Measurements from ENCODE around the gene HEPN1.

The HEPN1 gene

DNA sequence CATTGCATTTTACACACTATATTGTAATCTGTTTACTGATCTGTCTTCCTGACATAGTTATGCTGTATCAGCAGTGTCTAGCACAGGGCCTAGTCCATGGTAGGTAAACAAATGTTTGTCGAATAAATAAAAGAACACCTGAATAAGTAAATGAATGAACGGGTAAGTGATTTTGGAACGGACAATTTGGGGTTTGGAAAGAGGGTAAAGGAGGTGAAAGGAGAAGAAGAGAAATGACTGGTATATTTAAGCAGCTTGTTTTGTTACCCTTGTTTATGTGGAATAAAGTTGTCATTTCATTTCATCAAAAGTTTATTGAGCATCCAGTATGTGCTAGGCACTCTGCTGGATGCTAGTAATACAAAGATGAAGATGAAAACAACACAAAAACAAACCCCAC, at the start of gene HEPN1:
TSS of gene HEPN1 (plus strand) at position 301 of the 400 bp plus-strand sequence.
- TF ChIP-seq GATA2 (IDR thresholded peaks at IDR 0.05; ENCODE audit: low read depth, low read length) (no peak), GATA3 (IDR thresholded peaks at IDR 0.05; ENCODE audit: low read depth, low read length) (no peak)

DNA sequence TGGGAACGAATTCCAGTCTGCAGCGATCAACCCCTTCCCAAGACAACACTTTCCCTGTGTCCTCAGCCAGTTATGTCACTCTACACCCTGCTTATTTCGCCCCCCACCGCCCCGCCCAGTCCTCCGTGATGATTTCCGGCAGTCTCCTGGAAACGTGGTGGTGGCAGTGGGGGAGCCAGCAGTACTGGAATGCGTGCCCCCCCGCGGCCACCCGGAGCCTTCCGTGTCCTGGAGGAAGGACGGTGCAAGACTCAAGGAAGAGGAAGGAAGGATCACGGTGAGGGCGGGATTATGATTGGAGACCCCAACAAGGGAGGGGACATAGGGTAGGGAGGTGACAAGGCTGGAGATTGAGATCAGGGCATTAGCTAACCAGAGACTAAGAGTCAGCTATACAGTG, 49.7 kb upstream of the HEPN1 start:
- TF ChIP-seq GATA3 (IDR thresholded peaks at IDR 0.05; ENCODE audit: low read depth, low read length): no peak
- TF ChIP-seq GATA2 (IDR thresholded peaks at IDR 0.05; ENCODE audit: low read depth, low read length): no peak

DNA sequence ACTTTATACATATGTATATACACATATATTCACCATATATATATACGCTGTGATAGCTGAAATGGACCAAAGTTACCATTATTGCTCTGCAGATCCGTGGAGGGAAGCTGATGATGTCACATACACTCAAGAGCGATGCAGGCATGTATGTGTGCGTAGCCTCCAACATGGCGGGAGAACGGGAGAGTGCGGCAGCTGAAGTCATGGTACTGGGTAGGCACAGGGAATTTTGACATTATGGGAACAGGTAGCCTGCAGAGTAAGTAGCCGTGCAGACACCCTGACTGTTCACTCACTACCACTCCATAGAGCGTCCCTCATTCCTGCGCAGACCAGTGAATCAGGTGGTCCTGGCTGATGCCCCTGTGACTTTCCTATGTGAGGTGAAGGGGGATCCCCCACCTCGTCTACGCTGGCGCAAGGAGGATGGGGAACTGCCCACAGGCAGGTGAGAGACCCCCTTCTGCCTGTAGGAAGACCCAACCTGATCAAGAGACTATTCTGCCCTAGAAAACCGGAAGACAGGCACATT, 49.1 kb upstream of the HEPN1 start:
- TF ChIP-seq GATA2 (IDR thresholded peaks at IDR 0.05; ENCODE audit: low read depth, low read length): no peak
- TF ChIP-seq GATA3 (IDR thresholded peaks at IDR 0.05; ENCODE audit: low read depth, low read length): no peak

DNA sequence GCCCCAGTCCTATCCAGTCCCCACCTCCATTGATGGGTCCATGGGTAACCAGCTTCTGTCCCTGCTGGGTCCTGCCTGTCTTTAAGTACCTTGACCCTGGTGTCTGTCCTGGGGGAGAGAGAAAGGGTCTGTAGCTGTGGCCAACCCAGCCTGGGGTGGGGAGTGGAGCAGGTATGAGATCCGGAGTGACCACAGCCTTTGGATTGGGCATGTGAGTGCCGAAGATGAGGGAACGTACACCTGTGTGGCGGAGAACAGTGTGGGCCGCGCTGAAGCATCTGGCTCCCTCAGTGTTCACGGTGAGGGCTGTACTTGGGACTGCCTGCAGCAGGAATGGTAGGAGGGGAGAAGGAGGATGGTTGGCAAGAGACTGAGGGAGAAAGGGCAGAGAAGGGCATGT, 48.6 kb upstream of the HEPN1 start:
- no peak for TF ChIP-seq GATA3 (IDR thresholded peaks at IDR 0.05; ENCODE audit: low read depth, low read length)
- TF ChIP-seq GATA2 (IDR thresholded peaks at IDR 0.05; ENCODE audit: low read depth, low read length): no peak

DNA sequence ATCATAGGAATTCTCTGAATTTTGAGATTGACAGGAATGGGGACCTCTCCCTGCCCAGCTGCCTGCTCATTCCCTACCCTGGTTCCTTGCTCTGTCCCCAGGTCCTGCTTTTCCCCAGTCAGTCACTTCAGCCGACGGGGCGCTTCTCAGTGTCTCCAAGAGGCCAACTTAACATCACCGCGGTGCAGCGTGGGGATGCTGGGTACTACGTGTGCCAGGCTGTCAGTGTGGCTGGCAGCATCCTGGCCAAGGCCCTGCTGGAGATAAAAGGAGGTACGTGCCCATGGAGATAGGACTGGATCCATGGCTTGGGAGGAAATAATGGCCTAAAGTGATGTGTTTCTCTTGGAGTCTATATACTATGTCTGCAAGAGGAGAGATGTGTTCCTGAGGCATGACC, 46.8 kb upstream of the HEPN1 start:
- TF ChIP-seq GATA3 (IDR thresholded peaks at IDR 0.05; ENCODE audit: low read depth, low read length): no peak
- TF ChIP-seq GATA2 (IDR thresholded peaks at IDR 0.05; ENCODE audit: low read depth, low read length): no peak

DNA sequence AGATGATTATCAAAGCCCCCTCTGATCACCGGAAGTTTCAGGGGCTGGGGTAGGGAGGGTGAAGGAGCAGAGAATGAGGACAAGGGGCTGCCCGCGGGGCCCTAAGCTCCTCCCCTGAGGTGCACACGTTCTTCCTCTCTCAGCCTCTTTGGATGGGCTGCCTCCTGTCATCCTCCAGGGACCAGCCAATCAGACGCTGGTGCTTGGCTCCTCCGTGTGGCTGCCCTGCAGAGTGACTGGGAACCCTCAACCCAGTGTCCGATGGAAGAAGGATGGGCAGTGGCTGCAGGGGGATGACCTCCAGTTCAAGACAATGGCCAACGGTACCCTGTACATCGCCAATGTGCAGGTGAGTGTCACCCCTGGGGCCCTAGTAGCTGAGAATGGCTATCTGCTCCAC, 46.3 kb upstream of the HEPN1 start:
- no peak for TF ChIP-seq GATA3 (IDR thresholded peaks at IDR 0.05; ENCODE audit: low read depth, low read length)
- no peak for TF ChIP-seq GATA2 (IDR thresholded peaks at IDR 0.05; ENCODE audit: low read depth, low read length)

DNA sequence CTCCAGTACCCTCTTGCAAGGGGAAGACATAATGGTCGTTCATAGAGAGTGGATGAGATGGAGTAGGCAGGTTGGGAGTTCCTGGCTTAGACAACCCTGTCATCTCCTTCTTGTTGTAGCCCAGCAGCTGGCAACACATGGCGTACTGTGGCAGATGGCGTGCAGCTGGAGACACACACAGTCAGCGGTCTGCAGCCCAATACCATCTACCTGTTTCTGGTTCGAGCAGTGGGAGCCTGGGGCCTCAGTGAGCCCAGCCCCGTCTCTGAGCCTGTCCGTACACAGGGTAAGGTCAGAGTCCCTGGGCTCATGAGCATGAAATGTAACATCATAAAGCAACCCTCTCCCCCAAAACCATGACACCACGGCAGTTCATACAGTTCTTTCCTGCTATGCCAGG, 45.1 kb upstream of the HEPN1 start:
- TF ChIP-seq GATA3 (IDR thresholded peaks at IDR 0.05; ENCODE audit: low read depth, low read length) (no peak), GATA2 (IDR thresholded peaks at IDR 0.05; ENCODE audit: low read depth, low read length) (no peak)

DNA sequence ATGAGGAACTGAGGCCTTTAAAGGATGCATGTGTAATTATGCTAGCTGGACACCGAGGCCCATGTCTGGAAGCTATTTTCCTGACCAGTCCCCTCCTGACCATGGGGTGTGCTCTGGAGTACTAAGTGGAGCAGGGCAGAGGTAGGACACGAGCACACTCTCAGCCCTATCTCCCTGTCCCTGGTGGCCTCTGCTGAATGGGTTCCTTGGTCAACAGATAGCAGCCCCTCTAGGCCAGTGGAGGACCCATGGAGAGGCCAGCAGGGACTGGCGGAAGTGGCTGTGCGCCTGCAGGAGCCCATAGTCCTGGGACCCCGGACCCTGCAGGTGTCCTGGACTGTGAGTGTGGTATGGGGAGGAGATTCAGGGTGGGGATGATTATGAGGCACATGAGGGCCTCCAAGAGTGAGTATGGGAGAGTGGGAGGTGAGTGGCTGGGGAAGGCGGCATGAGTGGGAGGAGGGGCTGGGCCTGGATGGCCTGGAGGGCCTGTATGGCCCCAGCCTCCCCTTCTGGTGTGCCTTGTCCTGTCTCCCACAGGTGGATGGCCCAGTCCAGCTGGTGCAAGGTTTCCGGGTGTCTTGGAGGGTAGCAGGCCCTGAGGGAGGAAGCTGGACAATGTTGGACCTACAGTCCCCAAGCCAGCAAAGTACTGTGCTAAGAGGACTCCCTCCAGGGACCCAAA, 44.3 kb upstream of the HEPN1 start:
- no peak for TF ChIP-seq GATA2 (IDR thresholded peaks at IDR 0.05; ENCODE audit: low read depth, low read length)
- no peak for TF ChIP-seq GATA3 (IDR thresholded peaks at IDR 0.05; ENCODE audit: low read depth, low read length)

DNA sequence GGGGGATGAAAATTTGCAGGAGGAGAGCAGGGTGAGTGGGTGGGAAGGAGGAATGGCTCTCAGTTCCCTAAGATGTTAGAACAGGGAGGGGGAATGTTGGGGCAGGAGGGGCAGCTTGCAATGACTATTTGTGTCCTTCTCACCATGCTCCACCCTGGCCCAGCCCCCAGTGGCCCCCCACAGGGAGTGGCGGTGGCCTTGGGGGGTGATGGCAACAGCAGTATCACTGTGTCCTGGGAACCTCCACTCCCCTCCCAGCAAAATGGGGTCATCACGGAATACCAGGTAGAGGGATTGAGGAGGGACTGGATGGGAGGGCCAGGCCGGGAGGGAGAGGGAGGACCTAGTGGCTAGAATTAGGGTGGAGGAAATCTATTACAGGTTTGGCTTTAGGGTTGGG, 43.6 kb upstream of the HEPN1 start:
- TF ChIP-seq GATA2 (IDR thresholded peaks at IDR 0.05; ENCODE audit: low read depth, low read length) (no peak), GATA3 (IDR thresholded peaks at IDR 0.05; ENCODE audit: low read depth, low read length) (no peak)

DNA sequence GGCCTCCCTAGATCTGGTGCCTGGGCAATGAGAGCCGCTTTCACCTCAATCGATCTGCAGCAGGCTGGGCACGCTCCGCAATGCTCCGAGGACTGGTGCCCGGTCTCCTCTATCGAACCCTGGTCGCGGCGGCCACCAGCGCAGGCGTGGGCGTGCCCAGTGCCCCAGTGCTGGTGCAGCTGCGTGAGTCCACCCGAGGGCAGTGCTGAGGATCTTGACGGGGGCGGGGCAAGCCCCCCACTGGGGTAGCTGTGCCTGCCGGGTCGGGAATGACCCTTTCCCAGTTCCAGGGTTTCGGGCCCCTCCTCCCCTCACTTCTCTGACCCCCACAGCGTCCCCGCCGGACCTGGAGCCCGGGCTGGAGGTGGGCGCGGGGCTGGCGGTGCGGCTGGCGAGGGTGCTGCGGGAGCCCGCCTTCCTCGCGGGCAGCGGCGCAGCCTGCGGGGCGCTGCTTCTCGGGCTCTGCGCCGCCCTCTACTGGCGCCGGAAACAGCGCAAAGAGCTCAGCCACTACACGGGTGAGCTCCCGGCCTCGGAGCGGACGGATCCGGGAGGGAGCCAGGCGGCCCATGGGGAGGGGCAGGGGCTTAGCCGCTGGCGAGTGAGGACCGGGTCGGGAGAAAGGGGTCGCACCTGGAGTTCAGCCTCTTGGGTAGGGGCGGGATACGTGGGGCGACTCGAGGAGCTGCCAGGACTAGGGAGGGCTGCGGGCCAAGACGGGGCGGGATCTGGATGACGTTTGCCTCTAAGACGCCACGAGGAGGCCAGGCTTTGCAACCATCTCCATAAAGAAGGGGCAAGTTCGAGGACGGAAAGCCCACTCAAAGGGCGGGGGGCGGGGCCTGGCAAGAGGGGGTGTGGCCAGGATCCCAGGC, 42.9 kb upstream of the HEPN1 start:
- TF ChIP-seq GATA2 (IDR thresholded peaks at IDR 0.05; ENCODE audit: low read depth, low read length): no peak
- TF ChIP-seq GATA3 (IDR thresholded peaks at IDR 0.05; ENCODE audit: low read depth, low read length): no peak

DNA sequence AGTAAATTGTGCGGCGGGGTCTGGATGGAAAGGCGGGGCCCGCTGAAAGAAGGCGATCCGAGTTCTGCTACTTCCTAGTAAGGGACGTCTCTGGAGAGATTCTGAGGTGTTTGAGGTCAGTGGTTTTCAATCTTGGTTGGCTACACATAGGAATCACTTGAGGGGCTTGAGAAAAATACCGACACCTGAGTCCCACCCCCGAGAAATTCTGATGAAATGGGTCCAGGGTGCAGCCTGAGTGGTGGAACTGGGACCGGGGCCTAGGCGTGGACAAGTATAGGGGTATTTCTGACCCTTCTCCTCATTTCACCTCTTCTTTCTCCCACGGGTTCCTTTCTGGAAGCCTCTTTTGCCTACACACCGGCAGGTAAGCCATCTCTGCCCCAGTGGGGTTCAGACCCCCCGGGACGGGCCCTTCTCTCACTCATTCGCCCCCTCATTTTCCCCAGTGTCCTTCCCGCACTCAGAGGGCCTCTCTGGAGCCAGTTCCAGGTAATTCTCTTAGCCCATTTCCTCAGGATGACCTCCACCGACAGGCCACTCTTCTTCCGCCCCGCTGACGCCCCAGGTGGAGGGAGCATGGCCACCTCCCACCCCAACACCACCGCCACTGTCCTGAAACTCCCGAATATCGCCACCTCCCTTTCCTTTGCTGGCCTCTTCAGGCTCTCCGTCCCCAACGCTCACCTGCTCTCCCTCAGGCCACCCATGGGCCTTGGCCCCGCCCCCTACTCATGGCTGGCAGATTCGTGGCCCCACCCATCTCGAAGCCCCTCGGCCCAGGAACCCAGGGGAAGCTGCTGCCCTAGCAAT, 42.0 kb upstream of the HEPN1 start:
- TF ChIP-seq GATA3 (IDR thresholded peaks at IDR 0.05; ENCODE audit: low read depth, low read length) (no peak), GATA2 (IDR thresholded peaks at IDR 0.05; ENCODE audit: low read depth, low read length) (no peak)

DNA sequence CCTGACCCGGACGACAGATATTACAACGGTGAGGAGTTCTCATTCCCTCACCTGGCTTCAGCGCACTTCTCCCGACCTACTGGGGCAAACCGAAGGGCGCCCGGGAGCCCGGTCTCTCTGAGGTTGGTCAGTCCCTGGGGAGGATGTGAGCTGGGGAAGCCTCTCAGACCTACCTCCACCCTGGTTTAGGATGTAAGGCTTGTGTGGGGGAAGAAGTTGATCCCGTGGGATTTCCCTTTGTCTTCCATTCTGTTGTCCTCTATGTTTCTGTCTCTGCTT, 41.5 kb upstream of the HEPN1 start:
- TF ChIP-seq GATA2 (IDR thresholded peaks at IDR 0.05; ENCODE audit: low read depth, low read length) (no peak), GATA3 (IDR thresholded peaks at IDR 0.05; ENCODE audit: low read depth, low read length) (no peak)

DNA sequence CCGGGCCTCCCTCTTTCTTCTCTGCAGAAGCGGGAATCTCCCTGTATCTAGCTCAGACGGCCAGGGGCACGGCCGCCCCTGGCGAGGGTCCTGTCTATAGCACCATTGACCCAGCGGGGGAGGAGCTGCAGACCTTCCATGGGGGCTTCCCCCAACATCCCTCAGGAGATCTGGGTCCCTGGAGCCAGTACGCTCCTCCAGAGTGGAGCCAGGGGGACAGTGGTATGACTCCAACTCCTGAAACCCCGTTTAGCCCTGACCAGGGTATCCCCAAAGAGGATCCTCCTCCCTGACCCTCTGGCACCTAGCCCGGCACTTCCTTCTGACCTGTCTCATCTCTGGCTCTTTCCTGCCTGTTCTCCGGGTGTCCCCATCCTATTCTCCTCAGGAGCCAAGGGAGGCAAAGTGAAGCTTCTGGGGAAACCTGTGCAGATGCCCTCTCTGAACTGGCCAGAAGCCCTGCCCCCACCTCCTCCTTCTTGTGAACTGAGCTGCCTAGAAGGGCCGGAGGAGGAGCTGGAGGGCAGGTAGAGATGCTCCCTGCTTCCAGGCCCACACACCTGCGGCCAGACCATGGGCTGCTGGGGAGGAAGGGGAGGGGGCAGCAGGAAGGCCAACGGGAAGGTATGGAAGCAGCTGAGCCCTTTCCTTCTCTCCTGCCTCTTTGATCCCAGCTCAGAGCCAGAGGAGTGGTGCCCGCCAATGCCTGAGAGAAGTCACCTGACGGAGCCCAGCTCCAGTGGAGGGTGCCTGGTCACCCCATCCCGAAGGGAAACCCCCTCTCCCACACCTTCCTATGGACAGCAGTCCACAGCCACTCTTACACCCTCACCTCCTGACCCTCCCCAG, 40.9 kb upstream of the HEPN1 start:
- TF ChIP-seq GATA2 (IDR thresholded peaks at IDR 0.05; ENCODE audit: low read depth, low read length): no peak
- TF ChIP-seq GATA3 (IDR thresholded peaks at IDR 0.05; ENCODE audit: low read depth, low read length): no peak

Data from SH-SY5Y (cell line).